IMR-90 (cell line): ENCODE measurements around the gene FOCAD. TPM values are rescaled to one million over a fixed set of nuclear protein-coding genes. Genes with fewer than 3 reads are reported as not detected.

Source experiments
- ATAC-seq: fragments of 200-7000 bp; cut with Tn5 transposase; 2 replicates; pipeline ENCODE4 v1.9.1; 2020; ENCODE audit warnings: low read depth, mild to moderate bottlenecking, moderate library complexity
- BruUV-seq: library from RNA; stranded (reverse); fragments of 400-500 nt; replicated peaks from 2 replicates; lab custom pipeline; 2021; lab: Mats Ljungman, UMichigan
- CTCF ChIA-PET: fragments of 300-600 bp; formaldehyde crosslinking; extraction: SDS; loops from one replicate; lab custom pipeline; 2021; ENCODE audit warnings: antibody characterized with exemption; lab: Yijun Ruan, JAX
- POLR2A ChIA-PET: fragments of 300-600 bp; sonication (Branson Sonifier 250); formaldehyde crosslinking; loops from one replicate; lab custom pipeline; 2022; ENCODE audit warnings: antibody characterized with exemption; ENCODE audit not compliant: unreplicated experiment; lab: Charles Lee
- DNase-seq: peaks from one replicate; pipeline ENCODE4 v3.0.0; 2013
- H2AFZ ChIP-seq: replicated peaks from 2 replicates; pipeline ENCODE3; 2013; ENCODE audit warnings: low read length, mild to moderate bottlenecking; ENCODE audit not compliant: poor library complexity
- H2AK5ac ChIP-seq: 2 replicates; pipeline ENCODE4 v1.6.1; 2013; ENCODE audit warnings: low read depth, low read length, inconsistent platforms
- H2AK9ac ChIP-seq: replicated peaks from 2 replicates; pipeline ENCODE3; 2013; ENCODE audit warnings: mild to moderate bottlenecking, low read depth, low read length, moderate library complexity; ENCODE audit not compliant: poor library complexity
- H2BK120ac ChIP-seq: 2 replicates; pipeline ENCODE4 v1.6.1; 2013; ENCODE audit warnings: low read depth, low read length, inconsistent platforms
- H2BK15ac ChIP-seq: 3 replicates; pipeline ENCODE4 v1.6.1; 2013; ENCODE audit warnings: low read depth, low read length, inconsistent platforms
- H2BK20ac ChIP-seq: 2 replicates; pipeline ENCODE4 v1.6.1; 2013; ENCODE audit warnings: low read depth, mild to moderate bottlenecking, inconsistent platforms, low read length, moderate library complexity
- H2BK5ac ChIP-seq: 2 replicates; pipeline ENCODE4 v1.6.1; 2013; ENCODE audit warnings: mild to moderate bottlenecking, low read depth, low read length, inconsistent platforms; ENCODE audit not compliant: poor library complexity, severe bottlenecking
- H3K14ac ChIP-seq: replicated peaks from 2 replicates; pipeline ENCODE4 v1.6.1; 2013; ENCODE audit warnings: low read depth, low read length, inconsistent platforms
- H3K18ac ChIP-seq: 2 replicates; pipeline ENCODE4 v1.6.1; 2013; ENCODE audit warnings: low read depth, low read length, control low read depth
- H3K23ac ChIP-seq: 2 replicates; pipeline ENCODE4 v1.6.1; 2013; ENCODE audit warnings: low read depth, low read length, inconsistent platforms
- H3K27ac ChIP-seq: 2 replicates; pipeline ENCODE4 v1.5.1; 2013; ENCODE audit warnings: mild to moderate bottlenecking, control low read depth, low read length; ENCODE audit not compliant: insufficient read depth
- H3K27me3 ChIP-seq: 2 replicates; pipeline ENCODE4 v1.6.1; 2013; ENCODE audit warnings: low read length; ENCODE audit not compliant: control insufficient read depth, insufficient read depth
- H3K36me3 ChIP-seq: 2 replicates; pipeline ENCODE4 v1.6.1; 2013; ENCODE audit warnings: low read length, mixed read lengths; ENCODE audit not compliant: control insufficient read depth, insufficient read depth
- H3K4ac ChIP-seq: 2 replicates; pipeline ENCODE4 v1.6.1; 2013; ENCODE audit warnings: low read depth, low read length, inconsistent platforms
- H3K4me1 ChIP-seq: 2 replicates; pipeline ENCODE4 v1.6.1; 2013; ENCODE audit warnings: low read length, mixed read lengths; ENCODE audit not compliant: control insufficient read depth, insufficient read depth
- H3K4me2 ChIP-seq: 2 replicates; pipeline ENCODE4 v1.6.1; 2013; ENCODE audit warnings: low read depth, mild to moderate bottlenecking, control low read depth, low read length, moderate library complexity
- H3K4me3 ChIP-seq: 2 replicates; pipeline ENCODE4 v1.5.1; 2013; ENCODE audit warnings: low read depth, mild to moderate bottlenecking, control low read depth, low read length, moderate library complexity; ENCODE audit not compliant: insufficient read depth
- H3K56ac ChIP-seq: 2 replicates; pipeline ENCODE4 v1.6.1; 2013; ENCODE audit warnings: low read length, inconsistent platforms; ENCODE audit not compliant: insufficient read depth; ENCODE audit errors: extremely low read depth
- H3K79me1 ChIP-seq, 2 experiments: 2 replicates each; pipeline ENCODE4 v1.6.1; 2013; ENCODE audit warnings: low read length in 2 of 2, inconsistent platforms in 1 of 2, low read depth in 1 of 2
- H3K9ac ChIP-seq: 2 replicates; pipeline ENCODE4 v1.6.1; 2013; ENCODE audit warnings: low read depth, low read length, control low read depth
- H3K9me1 ChIP-seq: 2 replicates; pipeline ENCODE4 v1.6.1; 2013; ENCODE audit warnings: low read length, inconsistent platforms; ENCODE audit not compliant: insufficient read depth
- H3K9me3 ChIP-seq: 2 replicates; pipeline ENCODE4 v1.6.1; 2013; ENCODE audit warnings: low read length; ENCODE audit not compliant: control insufficient read depth, insufficient read depth
- H4K20me1 ChIP-seq: 2 replicates; pipeline ENCODE4 v1.6.1; 2013; ENCODE audit warnings: low read length, inconsistent platforms; ENCODE audit not compliant: insufficient read depth
- H4K5ac ChIP-seq: 2 replicates; pipeline ENCODE4 v1.6.1; 2013; ENCODE audit warnings: mild to moderate bottlenecking, low read depth, low read length, control low read depth
- H4K8ac ChIP-seq, 2 experiments: 2 replicates each; pipeline ENCODE4 v1.6.1; 2013; ENCODE audit warnings: low read depth in 2 of 2, low read length in 2 of 2, control low read depth in 1 of 2, inconsistent platforms in 1 of 2
- H4K91ac ChIP-seq: 2 replicates; pipeline ENCODE4 v1.6.1; 2013; ENCODE audit warnings: low read depth, low read length, inconsistent platforms; ENCODE audit not compliant: insufficient read depth
- CHD1 ChIP-seq: IDR thresholded peaks from 2 replicates; pipeline ENCODE4 v1.6.1; 2012; ENCODE audit warnings: low read depth, low read length, improper control_type of control experiment
- ELK1 ChIP-seq: fragments of 150-350 bp; IDR thresholded peaks from 2 replicates; pipeline ENCODE4 v1.6.1; 2016; ENCODE audit warnings: low read depth, mild to moderate bottlenecking, low read length, moderate library complexity, borderline replicate concordance
- FOS ChIP-seq: fragments of 150-350 bp; IDR thresholded peaks from 2 replicates; pipeline ENCODE4 v1.6.1; 2016; ENCODE audit warnings: low read depth, low read length
- MAFK ChIP-seq: IDR thresholded peaks from 2 replicates; pipeline ENCODE4 v1.6.1; 2012; ENCODE audit warnings: low read depth, low read length, improper control_type of control experiment
- MXI1 ChIP-seq: IDR thresholded peaks from 2 replicates; pipeline ENCODE4 v1.6.1; 2012; ENCODE audit warnings: low read depth, mild to moderate bottlenecking, low read length, moderate library complexity, borderline replicate concordance
- RCOR1 ChIP-seq: IDR thresholded peaks from 2 replicates; pipeline ENCODE4 v1.6.1; 2012; ENCODE audit warnings: mild to moderate bottlenecking, low read length, improper control_type of control experiment; ENCODE audit not compliant: insufficient replicate concordance
- RFX5 ChIP-seq: IDR thresholded peaks from 2 replicates; pipeline ENCODE4 v1.8.0; 2012; ENCODE audit warnings: low read depth, mild to moderate bottlenecking, low read length, moderate library complexity
- WGBS, 2 experiments: methylation state at CpG; one replicate each; pipeline versions ENCODE4 v1.1.5 to v1.1.7; 2013; ENCODE audit warnings: missing lambda C conversion rate in 2 of 2; ENCODE audit not compliant: insufficient read length in 1 of 2; ENCODE audit errors: extremely low coverage in 2 of 2; 5-methylcytosine and 5-hydroxymethylcytosine counted together
- dilution Hi-C: fragments of 300-500 bp; cut with HindIII; formaldehyde crosslinking; loops from one replicate; pipeline ENCODE4 v1.14.3; 2018; ENCODE audit warnings: low sequenced_read_pairs; ENCODE audit not compliant: unreplicated experiment
- in situ Hi-C: fragments of 300-500 bp; cut with MboI; formaldehyde crosslinking; loops from 3 replicates; pipeline ENCODE4 v1.14.3; 2019; ENCODE audit warnings: low sequenced_read_pairs, inconsistent platforms, mixed read lengths
- intact Hi-C: fragments of 100-400 bp; cut with micrococcal nuclease; formaldehyde crosslinking; loops from 2 replicates; pipeline ENCODE4 v1.10.0; 2022
- microRNA-seq, 2 experiments: library from miRNA; stranded (forward) in 1 of 2; unstranded in 1 of 2; fragments of 10-50 nt in 1 of 2; fragments of <30 nt in 1 of 2; gene quantifications in 1 of 2; microRNA quantifications in 1 of 2; one replicate each; pipeline versions ENCODE3 to v1.1.0; 2013 to 2020; ENCODE audit not compliant: insufficient read depth in 1 of 2, insufficient read length in 1 of 2, unreplicated experiment in 1 of 2
- polyA plus RNA-seq, 3 experiments: library from polyadenylated mRNA; depleted of rRNA; stranded (reverse); fragments of >200 nt; gene quantifications; 2 replicates each; pipeline ENCODE4 v1.2.3, GENCODE V29; 2012; ENCODE audit warnings: low replicate concordance in 1 of 3
- small RNA-seq, 5 experiments: library from RNA; depleted of rRNA; stranded (forward); fragments of <200 nt; gene quantifications; one replicate each; pipeline ENCODE3, GENCODE V24; 2012
- total RNA-seq: library from RNA; depleted of rRNA; stranded (reverse); fragments of >200 nt; gene quantifications from 2 replicates; pipeline ENCODE4 v1.2.3, GENCODE V29; 2012; rRNA removed

The FOCAD gene
- total and polyA plus RNA-seq, 2 of the 4 experiments (the other 2 are of a cell fraction) = 28.8 to 91.2 TPM

GRCh38 chr9:21043841-21044240 is 359.8 kb downstream of the FOCAD start:
- no peak overlapping the region for H2AK5ac ChIP-seq
- H4K20me1 ChIP-seq = no peaks in the 10 kb centered on the region
- no peaks in the 10 kb centered on the region for H3K9me3 ChIP-seq
- no peak overlapping the region for H3K14ac ChIP-seq
- no peak overlapping the region for H3K27ac ChIP-seq
- 67% methylated on average over 1 of the region's 3 CpGs; no CpG with 5 or more reads in 1 of the 2 experiments for WGBS, 2 experiments
- H3K4me3 ChIP-seq = no peak overlapping the region
- no peak overlapping the region for H3K4ac ChIP-seq
- intact Hi-C loops (no loop called here), dilution Hi-C loops (no loop called here), in situ Hi-C loops (no loop called here)
- no peaks in the 10 kb centered on the region for H3K36me3 ChIP-seq
- no peak overlapping the region for H2BK15ac ChIP-seq
- DNase-seq = no peak
- BruUV-seq = no TSS peak
- H4K8ac ChIP-seq = no peak overlapping the region
- no peak overlapping the region for H2BK5ac ChIP-seq
- H4K91ac ChIP-seq = no peak overlapping the region
- no peak overlapping the region for H3K4me2 ChIP-seq
- no peak overlapping the region for H3K56ac ChIP-seq
- H3K18ac ChIP-seq = no peak overlapping the region
- no peak overlapping the region for H4K5ac ChIP-seq
- POLR2A ChIA-PET = no interaction called here
- H2BK120ac ChIP-seq = no peak overlapping the region
- H3K9me1 ChIP-seq = no peaks in the 10 kb centered on the region
- no peaks in the 10 kb centered on the region for H3K4me1 ChIP-seq
- no peak overlapping the region for H3K9ac ChIP-seq
- TF ChIP-seq CHD1 = no peak
- TF ChIP-seq RCOR1 = no peak
- TF ChIP-seq MXI1 = no peak
- TF ChIP-seq FOS = no peak
- no peak for TF ChIP-seq MAFK
- no peak for TF ChIP-seq ELK1
- TF ChIP-seq RFX5 = no peak
- no peak for ATAC-seq
- H3K23ac ChIP-seq = no peak overlapping the region
- no peak overlapping the region for H2AFZ ChIP-seq
- H3K79me1 ChIP-seq = no peaks in the 10 kb centered on the region
- CTCF ChIA-PET = no interaction called here
- no peak overlapping the region for H2AK9ac ChIP-seq
- H2BK20ac ChIP-seq = no peak overlapping the region
- peaks cover under 1% of the 10 kb centered on the region for H3K27me3 ChIP-seq

Small RNAs within 50 kb of the gene (microRNA-seq; reads per million reads assigned to microRNA genes)
- gene MIR491 (ENCODE audit: insufficient read depth in 1 of 2, insufficient read length in 1 of 2, unreplicated experiment in 1 of 2) (13.5 to 24.8 reads per million in 2 experiments), gene SNORA30B (ENCODE audit: insufficient read depth, insufficient read length) (not detected)

Small RNAs within 50 kb of the gene (small RNA-seq; reads per million reads assigned to genes)
- 2.4 to 177 (median 66.0) reads per million in 5 experiments for gene MIR491
- 0 to 2.4 (median 0) reads per million in 5 experiments for gene SNORA30B

Other genes with a start within 250 kb of the FOCAD start
- gene MLLT3, start 61.8 kb upstream of the FOCAD start, total RNA-seq = 21.1 and 24.4 TPM in 2 replicates
- gene MLLT3, start 61.8 kb upstream of the FOCAD start, polyA plus RNA-seq (2012; rRNA removed) = 10.0 and 10.4 TPM in 2 replicates